ENCODE results near the gene CHGA.

Gene CHGA

DNA sequence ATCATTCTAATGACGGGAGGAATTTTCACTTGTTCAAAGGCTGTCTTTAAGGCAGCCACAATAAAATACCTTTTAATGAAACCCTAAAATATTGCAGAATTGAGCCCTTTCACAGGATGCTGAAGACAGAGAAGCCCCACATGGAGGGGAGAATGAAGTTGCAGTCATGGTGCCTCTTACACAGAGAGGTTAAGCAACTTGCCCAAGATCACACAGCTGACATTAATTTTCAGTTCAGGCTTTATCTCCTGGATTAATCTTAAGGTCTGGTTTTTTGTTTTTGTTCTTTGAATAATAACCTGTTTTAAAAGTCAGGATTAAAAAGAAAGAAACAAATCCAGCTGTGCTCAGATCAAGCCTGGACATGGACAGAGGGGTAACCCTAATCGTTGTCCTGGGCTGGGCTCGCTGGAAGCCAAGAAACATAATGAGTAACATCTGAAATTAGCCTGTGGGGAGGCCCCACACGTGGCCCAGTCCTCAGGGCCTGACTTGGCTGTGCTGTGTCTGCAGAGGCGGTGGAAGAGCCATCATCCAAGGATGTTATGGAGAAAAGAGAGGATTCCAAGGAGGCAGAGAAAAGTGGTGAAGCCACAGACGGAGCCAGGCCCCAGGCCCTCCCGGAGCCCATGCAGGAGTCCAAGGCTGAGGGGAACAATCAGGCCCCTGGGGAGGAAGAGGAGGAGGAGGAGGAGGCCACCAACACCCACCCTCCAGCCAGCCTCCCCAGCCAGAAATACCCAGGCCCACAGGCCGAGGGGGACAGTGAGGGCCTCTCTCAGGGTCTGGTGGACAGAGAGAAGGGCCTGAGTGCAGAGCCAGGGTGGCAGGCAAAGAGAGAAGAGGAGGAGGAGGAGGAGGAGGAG lies 8.0 kb downstream of the CHGA start:
- DNase-seq (ENCODE audit: low read depth) = no peak

DNA sequence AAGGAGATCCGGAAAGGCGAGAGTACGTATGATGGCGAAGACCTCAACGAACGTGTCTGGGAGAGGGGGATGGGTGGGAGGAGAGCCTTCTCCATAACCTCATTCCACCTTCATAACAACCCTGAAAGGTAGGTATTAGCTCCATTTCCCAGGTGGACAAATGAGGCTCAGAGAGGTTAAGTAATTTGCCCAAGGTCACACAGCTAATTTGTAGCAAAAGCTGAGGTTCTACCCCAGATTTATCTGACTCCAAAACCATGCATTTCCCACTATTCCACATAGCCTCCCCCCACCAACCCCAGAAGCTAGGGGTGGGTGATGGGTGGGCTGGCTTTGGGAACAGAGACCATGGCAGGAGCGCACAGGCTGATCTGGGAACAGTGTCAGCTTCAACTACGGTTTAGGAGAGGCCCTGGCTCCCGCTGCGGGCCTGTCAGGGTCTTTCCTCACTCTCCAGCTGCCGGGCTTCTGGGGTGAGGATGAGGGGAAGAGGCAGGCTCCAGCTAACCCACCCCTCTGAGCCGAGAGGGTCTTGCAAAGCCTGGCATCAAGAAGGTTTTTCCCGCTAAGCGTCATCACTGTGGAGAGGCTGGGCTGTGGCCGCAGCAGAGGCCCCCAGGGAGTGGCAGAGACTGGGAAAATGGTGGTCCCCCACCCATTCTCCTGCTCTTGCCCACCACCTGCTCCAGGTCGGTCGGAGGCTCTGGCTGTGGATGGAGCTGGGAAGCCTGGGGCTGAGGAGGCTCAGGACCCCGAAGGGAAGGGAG lies 8.9 kb downstream of the CHGA start:
- DNase-seq (ENCODE audit: low read depth) = no peak

DNA sequence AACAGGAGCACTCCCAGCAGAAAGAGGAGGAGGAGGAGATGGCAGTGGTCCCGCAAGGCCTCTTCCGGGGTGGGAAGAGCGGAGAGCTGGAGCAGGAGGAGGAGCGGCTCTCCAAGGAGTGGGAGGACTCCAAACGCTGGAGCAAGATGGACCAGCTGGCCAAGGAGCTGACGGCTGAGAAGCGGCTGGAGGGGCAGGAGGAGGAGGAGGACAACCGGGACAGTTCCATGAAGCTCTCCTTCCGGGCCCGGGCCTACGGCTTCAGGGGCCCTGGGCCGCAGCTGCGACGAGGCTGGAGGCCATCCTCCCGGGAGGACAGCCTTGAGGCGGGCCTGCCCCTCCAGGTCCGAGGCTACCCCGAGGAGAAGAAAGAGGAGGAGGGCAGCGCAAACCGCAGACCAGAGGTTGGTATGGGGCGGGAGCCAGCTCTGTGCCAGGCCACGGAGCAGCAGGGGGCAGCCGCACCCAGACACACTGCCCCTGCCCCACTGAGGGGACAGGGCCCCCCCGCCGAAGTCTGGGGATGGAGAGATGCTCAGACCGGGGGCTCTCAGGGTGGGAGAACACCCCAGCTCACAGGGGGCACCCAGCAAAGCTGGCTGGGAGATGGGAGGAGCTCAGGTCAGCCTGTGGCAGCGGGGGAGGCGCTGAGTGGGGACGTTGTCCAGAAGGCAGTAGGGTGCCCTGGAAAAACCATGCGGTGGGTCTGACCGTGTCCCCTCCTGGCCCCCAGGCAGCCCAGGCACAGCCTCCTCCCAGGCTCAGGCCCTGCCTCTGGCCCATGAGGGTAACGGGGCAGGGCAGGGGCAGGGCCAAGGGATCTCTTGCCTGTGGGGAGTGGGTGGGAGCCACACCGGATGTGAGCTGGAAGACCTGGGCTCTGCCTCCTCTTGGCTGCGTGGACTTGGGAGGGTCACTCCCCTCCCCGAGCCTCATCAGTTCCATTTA lies 9.8 kb downstream of the CHGA start:
- DNase-seq (ENCODE audit: low read depth) = no peak

DNA sequence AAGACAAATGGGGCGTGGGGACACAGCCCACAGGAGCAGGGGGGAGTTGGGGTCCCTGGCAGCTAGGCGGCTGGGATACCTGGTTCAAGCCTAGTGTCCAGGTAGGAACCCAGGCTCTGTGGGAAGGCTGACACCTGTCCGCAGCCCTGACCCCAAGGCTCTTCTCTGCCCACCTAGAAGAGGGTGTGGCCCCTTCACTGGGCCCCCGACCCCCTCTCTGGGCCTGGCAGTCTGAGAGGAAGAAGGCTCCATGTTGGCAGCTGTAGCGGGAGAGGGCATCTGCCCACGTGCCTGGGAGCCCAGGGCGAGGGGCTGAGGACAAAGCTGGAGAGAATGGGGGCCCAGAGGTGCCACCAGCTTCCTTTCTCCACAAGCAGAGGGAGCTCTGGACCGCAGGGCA lies 10.5 kb downstream of the CHGA start:
- DNase-seq (ENCODE audit: low read depth) = no peak

DNA sequence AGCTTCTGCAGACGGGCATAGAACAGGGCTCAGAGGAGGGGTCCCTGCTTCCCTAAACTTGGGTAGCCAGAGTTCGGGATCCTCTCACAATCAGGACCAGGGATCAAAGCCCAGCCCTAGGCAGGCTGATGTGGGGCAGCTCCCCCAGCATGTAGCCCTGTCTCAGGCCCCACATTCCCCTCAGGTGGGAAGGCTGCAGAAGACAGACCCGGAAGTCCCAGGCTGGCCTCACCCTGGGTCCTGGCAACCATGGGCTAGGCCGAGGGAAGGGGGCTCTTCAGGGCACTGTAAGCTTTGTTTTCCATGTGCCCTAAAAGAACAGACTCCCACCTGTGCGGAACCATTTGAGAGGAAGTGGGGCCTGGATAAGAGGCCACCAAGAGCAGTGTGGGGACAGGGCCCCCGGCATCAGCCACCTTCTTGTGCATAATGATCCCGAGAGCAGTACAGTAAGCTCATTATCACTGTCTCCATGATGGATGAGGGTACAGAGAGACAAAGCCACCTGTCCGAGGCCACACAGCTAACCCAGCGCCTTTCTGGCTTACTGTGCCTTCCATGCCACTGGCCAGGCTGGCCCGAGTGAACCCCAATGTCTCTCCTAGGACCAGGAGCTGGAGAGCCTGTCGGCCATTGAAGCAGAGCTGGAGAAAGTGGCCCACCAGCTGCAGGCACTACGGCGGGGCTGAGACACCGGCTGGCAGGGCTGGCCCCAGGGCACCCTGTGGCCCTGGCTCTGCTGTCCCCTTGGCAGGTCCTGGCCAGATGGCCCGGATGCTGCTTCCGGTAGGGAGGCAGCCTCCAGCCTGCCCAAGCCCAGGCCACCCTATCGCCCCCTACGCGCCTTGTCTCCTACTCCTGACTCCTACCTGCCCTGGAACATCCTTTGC lies 11.5 kb downstream of the CHGA start:
- DNase-seq (ENCODE audit: low read depth) = no peak

DNA sequence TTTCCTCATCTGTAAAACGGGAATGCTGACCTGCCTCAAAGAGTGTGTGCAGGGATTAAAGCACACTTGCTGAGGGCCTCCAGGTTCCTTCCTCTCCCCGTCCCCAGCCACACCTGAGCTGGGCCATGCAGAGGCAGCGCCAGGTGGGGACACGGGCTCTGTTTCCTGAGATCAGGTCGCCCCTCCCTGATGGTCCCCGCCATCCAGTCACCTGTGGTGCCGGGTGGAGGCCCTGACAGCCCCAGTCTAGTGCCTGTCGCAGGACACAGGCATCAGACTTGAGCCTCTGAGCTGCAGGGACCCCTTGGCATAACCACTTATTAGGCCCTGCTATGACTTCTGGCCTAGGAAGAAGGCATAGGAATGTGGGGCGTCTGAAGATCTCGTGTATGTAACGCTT lies 12.5 kb downstream of the CHGA start:
- DNase-seq (ENCODE audit: low read depth) = no peak

DNA sequence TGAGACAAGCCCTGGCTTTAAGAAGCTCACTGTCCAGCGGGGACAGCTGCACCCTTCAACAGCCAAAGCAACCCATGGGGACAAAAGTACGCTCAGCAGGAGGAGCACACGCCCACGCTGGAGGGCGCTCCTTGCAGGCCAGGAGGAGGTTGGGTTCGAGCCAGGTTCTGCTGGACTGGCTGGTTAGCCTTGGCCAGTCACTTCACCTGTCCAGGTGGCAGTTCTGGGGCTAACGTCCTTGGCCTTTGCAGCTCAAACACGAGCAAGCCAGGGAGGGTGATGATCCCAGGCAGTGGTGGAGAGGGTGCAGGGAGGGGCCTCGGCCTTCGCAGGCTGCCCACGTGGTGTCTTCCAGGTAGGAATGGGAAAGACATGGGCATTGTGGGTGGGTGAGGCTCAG lies 13.1 kb downstream of the CHGA start:
- DNase-seq (ENCODE audit: low read depth) = no peak

DNA sequence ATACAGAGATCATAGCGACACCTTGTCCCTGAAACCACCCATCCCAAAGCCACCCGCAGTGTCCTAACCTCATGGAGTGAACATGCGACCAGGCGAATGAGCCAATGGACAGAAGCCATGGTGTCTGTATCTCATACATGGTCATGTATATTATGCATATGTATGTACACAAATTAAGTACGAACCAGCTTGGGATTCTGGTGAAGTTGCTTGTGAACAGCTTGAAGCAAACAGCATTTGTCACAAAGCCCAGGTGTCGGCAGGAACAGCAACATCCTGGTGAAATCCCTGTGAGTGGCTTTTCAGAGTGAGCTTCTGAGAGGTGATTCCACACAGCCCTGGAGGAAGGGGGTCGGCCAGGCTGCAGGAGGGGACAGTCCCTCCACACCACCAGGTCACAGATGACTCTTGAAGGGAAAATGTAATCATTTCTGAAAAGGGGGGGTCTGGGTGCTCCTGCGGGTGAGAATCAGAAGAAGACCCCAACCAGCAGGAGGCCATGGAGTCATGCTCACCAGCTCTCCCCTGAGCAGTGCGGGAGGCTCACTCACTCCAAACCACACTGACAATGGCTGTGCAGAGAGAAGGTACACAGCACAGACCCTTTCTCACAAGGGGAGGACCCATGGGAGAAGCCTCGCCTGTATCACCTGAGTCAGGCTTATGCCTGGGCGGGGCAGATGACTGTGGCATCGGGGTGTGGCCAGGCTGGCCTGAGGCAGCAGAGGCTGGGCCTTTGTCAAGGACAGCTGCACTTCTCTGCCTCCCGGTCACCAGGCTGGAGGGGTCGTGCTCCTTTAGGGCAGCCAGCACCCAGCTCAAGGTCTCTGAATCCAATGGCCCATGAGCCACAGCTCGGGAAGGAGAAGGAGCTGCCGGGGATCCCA lies 14.3 kb downstream of the CHGA start:
- DNase-seq (ENCODE audit: low read depth) = no peak

DNA sequence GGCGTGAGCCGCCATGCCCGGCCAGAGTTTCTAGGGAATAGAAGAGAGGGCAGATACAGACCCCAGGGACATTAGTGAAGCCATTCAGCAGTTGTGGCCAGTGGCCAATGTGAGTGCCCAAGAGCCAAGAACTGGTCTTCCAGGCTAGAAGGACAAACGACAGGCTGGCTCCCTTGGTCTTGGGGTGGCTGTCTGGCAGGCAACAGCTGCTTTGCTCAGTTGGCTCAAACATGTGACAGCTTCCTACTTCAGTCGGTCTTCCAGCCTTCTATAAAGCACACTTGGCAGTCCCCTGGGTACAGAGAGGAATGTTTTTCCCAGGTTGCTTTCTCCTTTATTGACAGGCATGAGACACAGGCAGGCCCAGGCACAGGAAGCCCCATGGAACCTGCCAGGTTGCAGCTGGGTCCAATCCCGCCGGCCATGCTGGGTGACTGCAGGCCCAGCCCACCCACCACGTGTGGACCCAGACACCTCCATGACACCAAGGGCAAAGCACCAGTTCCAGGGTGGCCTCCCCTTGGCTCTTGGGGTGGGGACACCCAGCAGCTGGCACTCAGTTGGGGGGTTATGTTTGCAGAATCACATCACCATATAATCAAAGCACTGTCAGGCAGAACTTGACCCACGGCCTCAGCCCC lies 15.4 kb downstream of the CHGA start:
- no peak for DNase-seq (ENCODE audit: low read depth)

DNA sequence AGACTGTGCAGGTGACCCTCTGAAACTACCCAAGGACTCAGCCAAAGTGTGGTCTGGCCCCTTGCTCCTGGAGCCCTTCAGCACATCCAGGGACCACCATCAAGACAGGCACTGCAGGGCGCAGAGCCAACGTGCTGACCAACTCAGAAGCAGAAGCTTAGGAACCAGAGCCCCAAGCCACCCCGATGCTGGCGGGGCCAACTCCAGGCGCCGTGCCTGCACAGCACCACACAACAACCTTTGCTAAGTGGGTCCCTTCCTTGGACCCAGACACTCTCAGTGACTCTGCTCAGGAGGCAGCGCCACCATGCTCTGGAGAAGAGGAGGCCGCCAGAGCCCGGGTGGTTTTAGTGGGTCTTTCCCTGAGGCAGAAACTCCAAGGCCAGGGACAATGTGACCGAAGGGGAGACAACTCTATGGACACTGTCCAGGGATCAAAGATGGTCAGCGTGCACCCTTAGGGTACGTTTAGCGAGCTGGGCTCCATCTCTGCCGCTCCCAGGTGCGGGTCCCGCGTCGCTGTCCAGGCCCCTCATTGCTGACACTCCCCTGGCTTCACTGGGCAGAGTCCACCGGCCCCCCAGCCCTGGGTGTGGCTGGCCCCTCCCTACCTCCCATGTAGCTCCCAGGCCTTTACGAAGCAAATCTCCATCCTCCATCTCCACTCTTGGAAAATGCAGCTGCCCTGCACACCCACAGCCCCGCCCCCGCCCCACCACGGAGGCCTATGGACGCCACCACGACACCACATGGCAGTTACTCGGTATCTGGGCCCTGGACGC lies 16.1 kb downstream of the CHGA start:
- DNase-seq (ENCODE audit: low read depth) = no peak

DNA sequence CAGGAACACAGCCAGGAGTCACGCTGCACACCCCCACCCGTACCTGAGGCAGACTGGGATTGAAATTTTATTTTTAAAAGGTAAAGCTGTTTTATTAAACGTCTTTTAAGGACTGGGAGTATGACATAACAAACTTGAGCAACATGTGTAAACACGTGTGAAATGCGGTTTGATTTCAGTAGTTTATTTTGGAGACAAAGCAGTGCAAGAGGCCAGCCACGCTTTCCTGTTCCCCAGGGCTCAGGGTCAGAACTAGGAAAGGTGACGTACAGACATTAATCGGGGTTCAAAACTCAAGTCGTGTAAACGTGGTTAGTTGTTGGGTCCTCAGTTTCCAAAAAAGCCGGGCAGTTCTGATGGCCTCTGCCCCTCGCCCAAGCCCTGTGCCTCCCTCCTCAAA lies 16.7 kb downstream of the CHGA start:
- DNase-seq (ENCODE audit: low read depth) = no peak

DNA sequence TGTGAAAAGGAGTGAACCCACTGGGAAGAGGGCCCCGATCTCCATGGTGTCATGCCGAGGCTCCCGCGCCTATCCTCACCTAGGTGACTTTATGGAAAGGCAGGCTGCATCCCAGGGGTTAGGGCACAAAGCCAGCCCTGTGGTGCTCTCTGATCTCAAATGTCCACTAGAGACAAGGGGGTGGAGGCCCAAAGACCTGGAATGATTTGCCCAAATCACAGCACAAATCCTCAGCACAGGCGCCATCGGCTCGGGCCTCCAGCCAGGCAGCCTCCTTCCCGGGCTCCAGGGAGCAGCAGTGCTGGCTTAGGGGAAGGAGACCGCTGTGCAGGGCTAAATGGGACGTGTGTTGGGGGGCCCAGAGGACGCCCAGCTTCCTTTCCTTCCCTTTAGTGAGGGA lies 17.6 kb downstream of the CHGA start:
- no peak for DNase-seq (ENCODE audit: low read depth)

DNA sequence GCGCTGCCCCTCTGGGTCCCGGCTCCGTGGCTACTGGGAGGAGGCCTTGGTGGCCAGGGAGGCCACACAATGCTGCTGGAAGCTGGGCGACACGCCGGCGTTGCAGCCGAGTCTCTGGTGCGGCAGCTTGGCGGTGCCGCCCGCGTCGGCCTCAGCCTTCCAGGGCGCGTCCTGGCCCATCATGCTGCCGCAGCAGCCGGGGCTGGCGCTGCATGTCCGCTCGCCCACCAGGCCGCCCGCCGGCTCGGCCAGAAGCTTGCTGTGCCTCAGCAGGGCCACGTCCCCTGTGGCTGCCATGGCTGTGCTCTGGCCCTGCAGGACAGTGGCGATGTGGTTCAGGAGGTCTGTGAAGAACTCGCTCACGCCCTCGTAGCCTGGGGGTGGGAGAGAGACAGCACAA lies 18.6 kb downstream of the CHGA start:
- DNase-seq (ENCODE audit: low read depth) = no peak

DNA sequence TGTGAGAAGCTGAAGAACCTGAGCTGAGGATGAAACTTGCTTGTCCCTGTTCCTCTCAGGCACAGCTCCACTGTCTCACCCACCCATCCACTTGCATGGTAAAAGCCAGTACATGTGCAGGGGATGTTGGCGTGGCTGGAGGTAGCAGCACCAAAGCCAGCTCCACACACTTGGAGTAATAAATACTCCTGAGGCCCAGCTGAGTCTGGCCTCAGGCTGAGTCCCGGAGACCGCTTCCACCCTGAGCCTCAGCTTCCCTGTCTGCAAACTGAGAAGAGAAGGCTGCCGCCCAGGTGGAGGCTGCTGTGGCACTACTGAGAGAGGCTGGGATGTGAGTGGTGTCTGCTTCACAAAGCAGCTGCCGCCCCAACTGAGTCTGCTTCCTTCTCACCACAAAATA lies 19.2 kb downstream of the CHGA start:
- no peak for DNase-seq (ENCODE audit: low read depth)

DNA sequence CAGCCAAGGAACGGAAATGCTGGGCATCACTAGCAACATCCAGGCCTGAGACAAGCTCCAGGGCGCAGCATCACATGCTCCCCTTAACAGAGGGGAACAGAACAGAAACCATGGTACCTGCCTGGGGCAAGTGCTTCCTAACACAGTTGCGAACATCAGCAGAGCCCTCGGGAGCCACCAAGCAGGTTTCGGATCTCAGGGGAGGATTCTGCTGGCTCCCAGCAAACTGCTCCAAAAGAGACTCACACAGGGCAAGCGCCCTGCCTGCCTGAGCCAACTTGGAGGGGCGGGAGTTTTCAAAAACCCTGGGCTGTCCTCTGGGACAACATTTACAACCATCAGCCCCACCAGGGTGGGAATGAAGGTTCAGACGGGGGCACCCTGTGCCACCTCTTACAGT lies 19.6 kb downstream of the CHGA start:
- no peak for DNase-seq (ENCODE audit: low read depth)

DNA sequence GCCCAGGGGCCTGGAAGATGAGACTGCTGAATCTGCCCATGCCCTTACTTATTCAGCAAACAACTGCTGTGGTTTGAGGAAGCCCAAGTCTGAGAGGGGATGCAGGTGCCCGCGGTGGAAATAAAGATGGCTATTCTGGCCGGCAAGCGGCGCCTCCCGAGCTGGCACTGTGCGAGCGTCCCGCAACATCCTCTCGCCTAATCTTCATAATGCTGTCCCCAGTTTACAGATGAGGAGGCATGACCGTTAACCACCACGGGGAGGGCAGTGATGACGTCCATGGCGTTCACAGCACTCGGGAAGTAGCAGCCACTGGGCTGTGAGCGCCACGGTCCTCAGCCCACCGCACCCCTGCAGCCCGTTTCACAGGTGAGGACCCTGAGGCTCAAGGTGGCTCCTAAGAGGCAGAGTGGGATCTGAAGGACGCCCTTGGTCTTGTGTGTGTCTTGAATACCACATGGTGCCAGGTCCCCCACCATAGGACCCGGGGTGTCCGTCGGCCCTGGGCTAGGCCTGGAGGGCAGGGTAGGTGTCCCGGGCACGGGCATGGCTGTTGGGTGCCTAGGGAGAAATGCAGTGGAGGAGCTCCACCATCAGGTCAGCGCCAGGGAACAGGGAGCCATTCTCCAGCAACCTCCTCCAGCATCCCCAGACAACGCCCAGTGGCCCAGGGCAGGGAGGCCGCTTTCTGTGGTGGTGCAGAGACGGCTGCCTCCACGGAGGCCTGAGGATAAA lies 20.2 kb downstream of the CHGA start:
- DNase-seq (ENCODE audit: low read depth) = no peak

DNA sequence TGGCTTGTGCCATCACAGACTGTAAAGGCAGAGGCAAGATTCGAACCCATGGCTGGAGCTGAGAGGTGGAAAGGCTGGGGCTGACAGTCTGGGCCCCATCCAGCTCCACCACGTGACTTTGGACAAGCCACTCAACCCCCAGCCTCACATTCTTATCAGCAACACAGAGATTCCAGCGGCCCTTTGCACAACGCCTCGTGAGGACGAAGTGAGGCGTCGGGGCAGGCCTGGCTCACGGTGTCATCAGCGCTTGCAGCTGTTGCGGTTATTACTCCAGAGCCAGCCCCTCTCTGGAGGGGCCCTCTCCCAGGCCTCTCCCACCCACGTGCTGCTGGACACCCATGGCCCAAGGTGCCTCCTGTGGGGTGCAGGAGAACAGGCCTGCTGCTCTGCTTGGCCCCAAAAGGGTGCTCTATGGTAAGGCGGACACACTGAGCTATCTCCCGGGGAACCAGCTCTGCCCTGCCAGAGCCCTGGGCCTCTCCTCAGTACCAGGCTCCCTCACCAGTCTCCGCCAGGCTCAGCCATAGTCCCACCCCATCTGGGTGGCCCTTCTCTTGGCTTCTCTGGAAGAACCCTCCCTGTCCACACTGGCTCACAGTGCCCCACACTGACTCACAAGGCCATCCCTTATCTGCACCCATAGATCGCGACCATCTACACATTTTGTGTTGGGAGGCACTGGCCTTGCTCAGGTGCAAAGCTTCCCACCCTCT lies 21.1 kb downstream of the CHGA start:
- no peak for DNase-seq (ENCODE audit: low read depth)

DNA sequence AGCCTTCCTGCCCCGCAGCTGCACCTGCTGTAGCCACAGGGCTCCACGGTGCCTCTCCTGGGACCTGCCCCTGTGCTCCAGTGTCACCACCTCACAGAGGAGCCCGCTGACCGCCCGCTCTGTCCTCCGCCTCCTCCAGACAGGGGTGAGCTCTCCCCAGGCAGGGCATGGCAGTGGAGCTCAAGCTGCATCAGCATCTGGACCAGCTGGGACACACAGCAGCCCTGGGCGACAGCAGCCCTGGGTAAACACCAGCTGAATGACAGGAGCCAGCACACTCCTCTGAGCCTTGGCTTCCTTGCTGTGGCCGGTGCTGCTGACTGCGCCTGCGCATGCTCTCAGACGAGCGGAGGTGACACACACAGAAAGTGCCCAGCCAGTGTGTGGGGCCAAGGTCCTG lies 22.0 kb downstream of the CHGA start:
- DNase-seq (ENCODE audit: low read depth) = no peak

Data from non-pigmented ciliary epithelial cell (primary cell).